Neural cell (in vitro differentiated cells): ENCODE measurements around the gene PTPRN2. TPM values are rescaled to one million over a fixed set of nuclear protein-coding genes. Genes with fewer than 3 reads are reported as not detected.

Experiments
- H2AFZ ChIP-seq: fragments of 200-600, 300-800 bp; sonication (generic), shearing (Covaris generic); 2 replicates; pipeline ENCODE4 v1.6.0; 2014; ENCODE audit warnings: low read depth, mild to moderate bottlenecking, antibody characterized with exemption, low read length, moderate library complexity
- H3F3A ChIP-seq: fragments of 200-600 bp; shearing (Covaris generic); 2 replicates; pipeline ENCODE4 v1.6.1; 2016; ENCODE audit warnings: mild to moderate bottlenecking, moderate library complexity, mixed read lengths, antibody characterized with exemption, low read length; ENCODE audit not compliant: insufficient read depth, poor library complexity, severe bottlenecking
- H3K27ac ChIP-seq: fragments of 200-600, 300-800 bp; sonication (generic), shearing (Covaris generic); 2 replicates; pipeline ENCODE4 v1.5.1; 2014; ENCODE audit warnings: mild to moderate bottlenecking, low read length, moderate library complexity
- H3K27me3 ChIP-seq: fragments of 300-800, 200-600 bp; sonication (generic), shearing (Covaris generic); 2 replicates; pipeline ENCODE4 v1.6.0; 2014; ENCODE audit warnings: mild to moderate bottlenecking, low read depth, low read length, moderate library complexity; ENCODE audit not compliant: insufficient read depth
- H3K36me3 ChIP-seq: fragments of 300-800, 200-600 bp; sonication (generic), shearing (Covaris generic); 2 replicates; pipeline ENCODE4 v1.5.1; 2014; ENCODE audit warnings: mild to moderate bottlenecking, antibody characterized with exemption, low read length, moderate library complexity; ENCODE audit not compliant: insufficient read depth
- H3K4me2 ChIP-seq: fragments of 300-800, 200-600 bp; sonication (generic), shearing (Covaris generic); 2 replicates; pipeline ENCODE4 v1.6.0; 2014; ENCODE audit warnings: mild to moderate bottlenecking, low read length
- H3K4me3 ChIP-seq: fragments of 300-800, 200-600 bp; sonication (generic), shearing (Covaris generic); 2 replicates; pipeline ENCODE4 v1.5.1; 2014; ENCODE audit warnings: mild to moderate bottlenecking, low read length, moderate library complexity
- H3K79me2 ChIP-seq: fragments of 200-600 bp; shearing (Covaris generic); replicated peaks from 2 replicates; pipeline ENCODE4 v1.6.0; 2014; ENCODE audit warnings: mild to moderate bottlenecking, low read length, moderate library complexity; ENCODE audit not compliant: insufficient read depth
- H3K9ac ChIP-seq: fragments of 300-800, 200-600 bp; sonication (generic), shearing (Covaris generic); 2 replicates; pipeline ENCODE4 v1.6.1; 2016; ENCODE audit warnings: mild to moderate bottlenecking, low read length, mixed read lengths
- H3K9me2 ChIP-seq: fragments of 200-600 bp; shearing (Covaris generic); 2 replicates; pipeline ENCODE4 v1.6.1; 2016; ENCODE audit warnings: mild to moderate bottlenecking, low read length, mixed read lengths; ENCODE audit not compliant: insufficient read depth
- H3K9me3 ChIP-seq: fragments of 200-600, 300-800 bp; sonication (generic), shearing (Covaris generic); 2 replicates; pipeline ENCODE4 v1.6.1; 2016; ENCODE audit warnings: mild to moderate bottlenecking, mixed run types, low read length, moderate library complexity, mixed read lengths
- H4K20me1 ChIP-seq: fragments of 200-600 bp; shearing (Covaris generic); 2 replicates; pipeline ENCODE4 v1.6.1; 2016; ENCODE audit warnings: mild to moderate bottlenecking, mixed run types; ENCODE audit not compliant: insufficient read depth
- CTCF ChIP-seq: fragments of 450-650 bp; IDR thresholded peaks from 2 replicates; pipeline ENCODE4 v1.5.1; 2014; ENCODE audit warnings: antibody characterized with exemption, mild to moderate bottlenecking, moderate library complexity; ENCODE audit not compliant: poor library complexity, severe bottlenecking
- EP300 ChIP-seq: fragments of 450-650 bp; conservative IDR thresholded peaks from 2 replicates; pipeline ENCODE4 v1.6.1; 2014; ENCODE audit warnings: antibody characterized with exemption, mild to moderate bottlenecking, moderate library complexity; ENCODE audit not compliant: poor library complexity, severe bottlenecking
- EZH2 ChIP-seq: fragments of 200-600, 300-800 bp; shearing (Covaris generic), sonication (generic); IDR thresholded peaks from 2 replicates; pipeline ENCODE4 v1.6.1; 2014; ENCODE audit warnings: antibody characterized with exemption, low read length, borderline replicate concordance, mild to moderate bottlenecking; ENCODE audit not compliant: insufficient read depth, poor library complexity, severe bottlenecking
- MXI1 ChIP-seq: fragments of 450-650 bp; conservative IDR thresholded peaks from 2 replicates; pipeline ENCODE4 v1.6.1; 2014; ENCODE audit warnings: antibody characterized with exemption, mild to moderate bottlenecking; ENCODE audit not compliant: poor library complexity, severe bottlenecking
- POLR2AphosphoS5 ChIP-seq: IDR thresholded peaks from 2 replicates; pipeline ENCODE4 v1.6.1; 2012
- RAD21 ChIP-seq: fragments of 450-650 bp; conservative IDR thresholded peaks from 2 replicates; pipeline ENCODE4 v1.6.1; 2014; ENCODE audit warnings: antibody characterized with exemption, mild to moderate bottlenecking, moderate library complexity
- REST ChIP-seq: IDR thresholded peaks from 2 replicates; pipeline ENCODE4 v1.6.1; 2012; ENCODE audit warnings: borderline replicate concordance
- SMC3 ChIP-seq: fragments of 450-650 bp; conservative IDR thresholded peaks from 2 replicates; pipeline ENCODE4 v1.6.1; 2014; ENCODE audit warnings: antibody characterized with exemption, mild to moderate bottlenecking, moderate library complexity; ENCODE audit not compliant: poor library complexity
- TAF1 ChIP-seq: IDR thresholded peaks from 2 replicates; pipeline ENCODE4 v1.6.1; 2012; ENCODE audit warnings: low read depth
- polyA plus RNA-seq: library from polyadenylated mRNA; depleted of rRNA; stranded (reverse); fragments of >200 nt; gene quantifications from 2 replicates; pipeline ENCODE4 v1.2.3, GENCODE V29; 2014

The PTPRN2 gene
- polyA plus RNA-seq, 1 donor from 2014 or later = 31.0 TPM

GRCh38 chr7:158443014-158443687 lies 144.5 kb downstream of the PTPRN2 start:
- Histone ChIP-seq H3K9me2 (no peaks in the 10 kb centered on the region), H2AFZ (no peak overlapping the region), H3K27ac (no peak overlapping the region), H4K20me1 (no peaks in the 10 kb centered on the region), H3K36me3 (no peaks in the 10 kb centered on the region), H3K79me2 (no peaks in the 10 kb centered on the region), H3K9ac (no peak overlapping the region), H3K4me3 (no peak overlapping the region), H3F3A (no peaks in the 10 kb centered on the region), H3K9me3 (no peaks in the 10 kb centered on the region), H3K4me2 (no peak overlapping the region), H3K27me3 (no peaks in the 10 kb centered on the region)
- TF ChIP-seq EZH2 (no peak), RAD21 (no peak), EP300 (no peak), POLR2AphosphoS5 (no peak), TAF1 (no peak), CTCF (no peak), MXI1 (no peak), SMC3 (no peak), REST (no peak)

DNA sequence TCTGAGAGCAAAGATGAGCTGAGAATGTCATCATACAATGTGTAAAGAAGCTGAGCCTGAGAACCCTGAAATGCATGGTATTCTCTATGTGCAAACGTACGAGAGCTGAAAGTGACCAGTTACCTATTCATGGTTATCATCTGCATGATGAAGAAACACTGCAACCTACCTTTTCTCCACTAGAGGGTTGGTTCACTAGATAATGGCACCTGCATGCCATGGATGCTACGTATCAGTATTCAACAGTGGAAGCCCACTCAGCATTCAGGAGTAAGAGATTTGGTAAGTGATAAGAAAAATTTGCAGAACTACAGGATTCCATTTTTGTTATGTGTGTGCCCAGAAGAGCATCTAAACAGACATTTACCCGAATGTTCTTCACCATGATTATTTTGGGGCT lies 145.4 kb downstream of the PTPRN2 start:
- Histone ChIP-seq H3K9me3 (no peaks in the 10 kb centered on the region), H3K36me3 (no peaks in the 10 kb centered on the region), H3K27me3 (no peaks in the 10 kb centered on the region), H3K4me3 (no peak overlapping the region), H3K9ac (no peak overlapping the region), H3K27ac (no peak overlapping the region), H4K20me1 (no peaks in the 10 kb centered on the region), H2AFZ (no peak overlapping the region), H3K9me2 (no peaks in the 10 kb centered on the region), H3F3A (no peaks in the 10 kb centered on the region), H3K79me2 (no peaks in the 10 kb centered on the region), H3K4me2 (no peak overlapping the region)
- peak; percentile 64 for TF ChIP-seq CTCF
- TF ChIP-seq EZH2 = no peak
- peak; percentile 70 for TF ChIP-seq RAD21
- peak; percentile 64 for TF ChIP-seq SMC3
- TF ChIP-seq REST = no peak
